Measurements from ENCODE around the gene PALM2AKAP2. TPM values are rescaled to one million over a fixed set of nuclear protein-coding genes. Genes with fewer than 3 reads are reported as not detected.

Gene PALM2AKAP2
- polyA plus RNA-seq, 2 of the 4 experiments (the other 2 are of a cell fraction): 0.06 TPM; not detected in 1

- no peak for FAIRE-seq
- POLR2A ChIA-PET: no interaction called here
- no peak overlapping the region for H3K4me2 ChIP-seq
These were observed 11.7 kb downstream of the PALM2AKAP2 start for GRCh38 chr9:109791747-109792146.

DNA sequence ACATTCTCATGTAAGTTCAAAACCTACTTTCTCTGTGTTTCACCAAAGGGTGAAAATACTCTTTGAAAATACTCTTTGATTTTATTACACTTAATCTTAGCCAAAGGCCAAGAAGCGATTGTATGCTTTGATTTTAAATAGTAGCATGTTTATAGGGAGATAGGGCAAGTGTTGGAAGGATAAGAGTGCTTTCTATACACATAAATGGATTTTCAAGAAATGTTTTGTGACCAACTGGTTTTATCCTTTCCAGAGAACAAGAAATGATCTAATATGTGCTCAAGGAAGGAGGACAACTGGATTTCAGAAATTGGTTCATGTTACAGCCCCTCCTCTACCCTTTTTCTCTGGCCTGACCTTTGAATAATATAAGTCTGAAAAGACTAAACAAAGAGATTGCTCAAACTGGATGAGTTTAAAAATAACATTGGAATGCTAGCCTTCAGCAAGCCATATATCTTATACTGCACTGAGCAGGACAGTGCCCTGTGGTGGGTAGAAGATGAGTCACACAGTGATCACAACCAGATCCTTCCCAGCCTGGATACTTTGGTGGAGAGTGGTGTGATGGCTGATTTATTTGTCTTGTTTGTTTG is 13.1 kb downstream of the PALM2AKAP2 start:
- TF ChIP-seq JUNB (IDR thresholded peaks at IDR 0.05): peak; percentile 67
- TF ChIP-seq BCL3 (IDR thresholded peaks at IDR 0.05): no peak
- TF ChIP-seq FOSL2 (IDR thresholded peaks at IDR 0.05): 0 out of 2 replicates have a peak, but pooled peaks have one; percentile 32
- peak; percentile 39; the same call in 1 of the 2 replicates for TF ChIP-seq FOSL2 (CRISPR knock-in tag; IDR thresholded peaks at IDR 0.05)
- no peaks in the 10 kb centered on the region for H3K9me3 ChIP-seq
- ATAC-seq (peak; percentile 90 to 96; a peak in 5 of 6 replicates), DNase-seq (ENCODE audit: low read depth in 1 of 2, low spot score in 1 of 2) (peak; percentile 25 to 34), FAIRE-seq (no peak)
- WGBS (ENCODE audit: missing lambda C conversion rate): 59% methylated on average over 1 of the region's 1 CpG
- H3K27ac ChIP-seq: no peak overlapping the region
- CTCF ChIA-PET: no interaction called here
- H3K4me3 ChIP-seq: no peak overlapping the region
- peak overlapping the region; percentile 43 for H3K4me2 ChIP-seq
- POLR2A ChIA-PET: no interaction called here
- peaks cover 15% of the 10 kb centered on the region for H3K4me1 ChIP-seq

More at GRCh38 chr9:109791747-109792146, 11.7 kb downstream of the PALM2AKAP2 start:
- H3K4me1 ChIP-seq: peaks cover 15% of the 10 kb centered on the region
- CTCF ChIA-PET: no interaction called here
- H3K9me3 ChIP-seq: no peaks in the 10 kb centered on the region
- ATAC-seq (no peak), DNase-seq (ENCODE audit: low read depth in 1 of 2, low spot score in 1 of 2) (no peak)
- no peak overlapping the region for H3K4me3 ChIP-seq
- WGBS (ENCODE audit: missing lambda C conversion rate): 10% methylated on average over 1 of the region's 1 CpG
- TF ChIP-seq ZC3H11A (IDR thresholded peaks at IDR 0.05) (no peak), RARB (CRISPR knock-in tag; IDR thresholded peaks at IDR 0.05) (no peak), CBX2 (IDR thresholded peaks at IDR 0.05; ENCODE audit: borderline replicate concordance, low read depth) (no peak), CHD4 (IDR thresholded peaks at IDR 0.05; ENCODE audit: borderline replicate concordance) (no peak), MYC (IDR thresholded peaks at IDR 0.05; ENCODE audit: borderline replicate concordance, low read length) (no peak), RAD21 (conservative IDR thresholded peaks at IDR 0.05 in 1 of 2, IDR thresholded peaks at IDR 0.05 in 1 of 2) (no peak), JUNB (IDR thresholded peaks at IDR 0.05) (no peak), EP300 (IDR thresholded peaks at IDR 0.05) (no peak), CHD2 (IDR thresholded peaks at IDR 0.05; ENCODE audit: low read length, partially characterized antibody) (no peak), USF2 (IDR thresholded peaks at IDR 0.05) (no peak), MAZ (IDR thresholded peaks at IDR 0.05; ENCODE audit: borderline replicate concordance, low read depth, low read length) (no peak), FOSL2 (IDR thresholded peaks at IDR 0.05) (no peak), FOSL2 (CRISPR knock-in tag; IDR thresholded peaks at IDR 0.05) (no peak), ZNF302 (CRISPR knock-in tag; IDR thresholded peaks at IDR 0.05) (no peak), NR3C1 (IDR thresholded peaks at IDR 0.05) (no peak), EHF (CRISPR knock-in tag; IDR thresholded peaks at IDR 0.05) (no peak), NFE2L2 (conservative IDR thresholded peaks at IDR 0.05; ENCODE audit: low read length) (no peak), PHF8 (IDR thresholded peaks at IDR 0.05; ENCODE audit: borderline replicate concordance, low read depth) (no peak), JUN (IDR thresholded peaks at IDR 0.05) (no peak), MAX (IDR thresholded peaks at IDR 0.05) (no peak)
- H3K27ac ChIP-seq: no peak overlapping the region

GRCh38 chr9:109793921-109794320 is 13.9 kb downstream of the PALM2AKAP2 start:
- CTCF ChIA-PET: no interaction called here
- Histone ChIP-seq H3K9me3 (no peaks in the 10 kb centered on the region), H3K4me1 (peaks cover 15% of the 10 kb centered on the region), H3K4me3 (no peak overlapping the region), H3K27ac (no peak overlapping the region), H3K4me2 (peak overlapping the region; percentile 43; the same call in 1 of the 3 replicates)
- DNase-seq (ENCODE audit: low read depth in 1 of 2, low spot score in 1 of 2) (no peak), ATAC-seq (no peak), FAIRE-seq (no peak)
- POLR2A ChIA-PET: no interaction called here
- TF ChIP-seq ZFP36 (IDR thresholded peaks at IDR 0.05; ENCODE audit: borderline replicate concordance, partially characterized antibody) (no peak), NFE2L2 (conservative IDR thresholded peaks at IDR 0.05; ENCODE audit: low read length) (no peak), MYC (IDR thresholded peaks at IDR 0.05; ENCODE audit: borderline replicate concordance, low read length) (no peak), JUNB (IDR thresholded peaks at IDR 0.05) (no peak), FOXS1 (CRISPR knock-in tag; IDR thresholded peaks at IDR 0.05) (no peak), EHF (CRISPR knock-in tag; IDR thresholded peaks at IDR 0.05) (no peak)
- 76% methylated on average over 4 of the region's 4 CpGs for WGBS (ENCODE audit: missing lambda C conversion rate)
